KMS-11 (cell line): Measurements from ENCODE around the gene NLGN1.
"Not testable (repeated sequence)": the region's sequence is repeated elsewhere in the genome, so short reads cannot be mapped to it uniquely, and the experiment has no call there.

Experiments
- H2AFZ ChIP-seq: fragments of 200-600 bp; sonication (generic); 2 replicates; pipeline ENCODE4 v1.6.1; 2016; ENCODE audit warnings: antibody characterized with exemption, mixed run types, low read depth
- H3K27ac ChIP-seq: fragments of 200-600 bp; sonication (generic); 2 replicates; pipeline ENCODE4 v1.6.1; 2016; ENCODE audit warnings: mild to moderate bottlenecking, mixed run types
- H3K27me3 ChIP-seq: fragments of 200-600 bp; sonication (generic); 2 replicates; pipeline ENCODE4 v1.6.1; 2017; ENCODE audit warnings: mild to moderate bottlenecking, low read depth, mixed run types, moderate library complexity; ENCODE audit not compliant: insufficient read depth
- H3K36me3 ChIP-seq: fragments of 200-600 bp; sonication (generic); 2 replicates; pipeline ENCODE4 v1.6.1; 2017; ENCODE audit warnings: mild to moderate bottlenecking, mixed run types; ENCODE audit not compliant: insufficient read depth
- H3K4me1 ChIP-seq: fragments of 200-600 bp; sonication (generic); 2 replicates; pipeline ENCODE4 v1.6.1; 2016; ENCODE audit warnings: mild to moderate bottlenecking, low read depth, mixed run types; ENCODE audit not compliant: poor library complexity, severe bottlenecking
- H3K4me2 ChIP-seq: fragments of 200-600 bp; sonication (generic); 2 replicates; pipeline ENCODE4 v1.7.0; 2016; ENCODE audit warnings: mild to moderate bottlenecking, mixed run types
- H3K4me3 ChIP-seq: fragments of 200-600 bp; sonication (generic); IDR thresholded peaks from 2 replicates; pipeline ENCODE4 v1.6.1; 2017; ENCODE audit warnings: low read depth, low read length, mixed read lengths; ENCODE audit not compliant: insufficient read depth
- H3K79me2 ChIP-seq: fragments of 200-600 bp; sonication (generic); 2 replicates; pipeline ENCODE4 v1.6.1; 2016; ENCODE audit warnings: low read depth, mixed run types; ENCODE audit not compliant: insufficient read depth
- H3K9ac ChIP-seq: fragments of 200-600 bp; sonication (generic); 2 replicates; pipeline ENCODE4 v1.6.1; 2016; ENCODE audit warnings: mild to moderate bottlenecking, mixed run types
- H4K20me1 ChIP-seq: fragments of 200-600 bp; sonication (generic); 2 replicates; pipeline ENCODE4 v1.6.1; 2016; ENCODE audit warnings: mild to moderate bottlenecking, mixed run types; ENCODE audit not compliant: insufficient read depth
- TF ChIP-seq, protein P1 (sequence below): fragments of 200-600 bp; sonication (generic); conservative IDR thresholded peaks from 2 replicates; pipeline ENCODE4 v1.6.1; 2017; ENCODE audit warnings: low read depth, mild to moderate bottlenecking, antibody characterized with exemption, low read length, moderate library complexity, mixed read lengths

The NLGN1 gene

DNA sequence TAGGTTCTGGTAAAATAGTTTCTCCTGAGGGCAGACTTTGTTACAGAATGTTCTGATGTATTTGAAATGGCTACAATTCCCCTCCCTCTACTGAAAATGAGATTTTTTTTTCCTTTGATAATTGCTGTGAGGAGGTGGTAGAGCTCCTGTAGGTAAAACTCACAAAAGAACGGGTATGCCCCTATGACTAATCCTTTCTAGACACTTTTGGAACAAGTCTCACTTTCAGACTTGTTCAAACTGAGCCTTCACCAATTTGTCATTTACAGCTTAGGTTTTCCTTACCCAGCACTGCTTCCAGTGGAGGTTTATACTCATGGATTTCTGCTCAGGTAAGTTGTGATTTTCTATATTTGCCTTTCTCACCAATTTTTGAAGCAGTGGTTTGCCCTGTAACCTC, 115.6 kb downstream of the NLGN1 start:
- Histone ChIP-seq H3K79me2 (no peaks in the 10 kb centered on the region), H4K20me1 (no peaks in the 10 kb centered on the region), H3K4me2 (no peak overlapping the region; the same call in 1 of the 2 replicates), H3K27ac (no peak overlapping the region), H3K36me3 (no peaks in the 10 kb centered on the region), H3K4me3 (no peak overlapping the region), H2AFZ (no peak overlapping the region), H3K27me3 (no peaks in the 10 kb centered on the region), H3K9ac (no peak overlapping the region), H3K4me1 (peaks cover 12% of the 10 kb centered on the region)
- TF ChIP-seq, protein P1, sequence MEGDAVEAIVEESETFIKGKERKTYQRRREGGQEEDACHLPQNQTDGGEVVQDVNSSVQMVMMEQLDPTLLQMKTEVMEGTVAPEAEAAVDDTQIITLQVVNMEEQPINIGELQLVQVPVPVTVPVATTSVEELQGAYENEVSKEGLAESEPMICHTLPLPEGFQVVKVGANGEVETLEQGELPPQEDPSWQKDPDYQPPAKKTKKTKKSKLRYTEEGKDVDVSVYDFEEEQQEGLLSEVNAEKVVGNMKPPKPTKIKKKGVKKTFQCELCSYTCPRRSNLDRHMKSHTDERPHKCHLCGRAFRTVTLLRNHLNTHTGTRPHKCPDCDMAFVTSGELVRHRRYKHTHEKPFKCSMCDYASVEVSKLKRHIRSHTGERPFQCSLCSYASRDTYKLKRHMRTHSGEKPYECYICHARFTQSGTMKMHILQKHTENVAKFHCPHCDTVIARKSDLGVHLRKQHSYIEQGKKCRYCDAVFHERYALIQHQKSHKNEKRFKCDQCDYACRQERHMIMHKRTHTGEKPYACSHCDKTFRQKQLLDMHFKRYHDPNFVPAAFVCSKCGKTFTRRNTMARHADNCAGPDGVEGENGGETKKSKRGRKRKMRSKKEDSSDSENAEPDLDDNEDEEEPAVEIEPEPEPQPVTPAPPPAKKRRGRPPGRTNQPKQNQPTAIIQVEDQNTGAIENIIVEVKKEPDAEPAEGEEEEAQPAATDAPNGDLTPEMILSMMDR: no peak

DNA sequence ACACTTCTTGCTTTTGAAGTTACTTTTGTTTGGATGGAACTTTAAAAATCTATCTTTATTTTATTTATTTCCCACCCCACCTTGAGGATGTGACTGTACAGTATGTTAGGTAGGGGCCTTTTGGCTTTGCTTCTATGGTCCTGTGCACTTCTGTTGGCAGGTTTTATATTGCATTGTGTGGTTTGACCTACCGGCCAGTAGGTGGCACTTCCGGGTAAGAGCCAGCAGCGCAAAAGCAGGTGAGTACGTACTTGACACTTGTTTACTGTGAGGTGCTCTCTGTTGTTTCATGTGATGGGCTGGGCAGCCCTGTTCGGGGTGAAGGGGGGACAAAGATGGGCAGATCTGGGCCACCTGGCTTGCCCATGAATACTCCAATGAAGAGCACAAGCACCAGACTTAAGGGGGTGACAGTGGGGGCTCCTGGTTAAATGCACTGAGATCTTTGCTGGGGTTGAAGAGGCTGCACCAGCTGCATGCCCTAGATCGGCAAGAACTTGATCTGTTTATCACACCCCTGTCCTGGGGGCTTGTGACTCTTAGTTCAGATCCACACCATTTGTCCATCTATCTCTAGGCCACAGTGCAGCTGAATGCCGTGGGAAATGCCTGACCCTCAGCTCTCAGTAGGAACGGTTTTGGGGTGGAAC, 131.6 kb downstream of the NLGN1 start:
- TF ChIP-seq, protein P1: peak; percentile 80
- Histone ChIP-seq H3K4me2 (no peak overlapping the region), H3K79me2 (no peaks in the 10 kb centered on the region), H4K20me1 (no peaks in the 10 kb centered on the region), H2AFZ (0 out of 2 replicates have a peak overlapping the region, but pooled peaks have one; percentile 25), H3K4me3 (no peak overlapping the region), H3K9ac (no peak overlapping the region), H3K36me3 (no peaks in the 10 kb centered on the region), H3K4me1 (no peaks in the 10 kb centered on the region), H3K27ac (no peak overlapping the region), H3K27me3 (no peaks in the 10 kb centered on the region)

DNA sequence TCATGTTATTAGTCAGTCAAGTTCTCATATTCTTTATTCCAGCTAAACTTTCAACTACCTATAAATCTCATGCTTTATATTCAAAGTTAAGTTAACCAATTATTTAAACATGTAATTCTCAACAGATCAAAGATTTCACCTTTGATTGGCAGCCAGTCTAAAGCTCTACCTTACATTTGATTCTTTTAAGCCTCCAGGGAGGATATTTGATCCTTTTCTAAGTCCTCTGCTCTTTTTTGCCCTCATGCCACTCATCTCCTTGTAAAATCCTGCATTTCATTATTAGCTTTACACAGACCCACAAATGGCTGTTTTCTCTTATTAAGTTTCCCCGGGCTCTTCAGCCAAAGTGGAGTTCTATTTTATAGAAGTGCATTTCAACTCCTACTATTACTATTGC, 134.1 kb downstream of the NLGN1 start:
- no peak overlapping the region for H3K4me3 ChIP-seq
- no peaks in the 10 kb centered on the region for H3K36me3 ChIP-seq
- H3K4me1 ChIP-seq: no peaks in the 10 kb centered on the region
- no peaks in the 10 kb centered on the region for H4K20me1 ChIP-seq
- H3K9ac ChIP-seq: no peak overlapping the region
- TF ChIP-seq, protein P1: no peak
- no peak overlapping the region for H2AFZ ChIP-seq
- no peak overlapping the region for H3K27ac ChIP-seq
- no peaks in the 10 kb centered on the region for H3K27me3 ChIP-seq
- no peaks in the 10 kb centered on the region for H3K79me2 ChIP-seq
- H3K4me2 ChIP-seq: no peak overlapping the region

DNA sequence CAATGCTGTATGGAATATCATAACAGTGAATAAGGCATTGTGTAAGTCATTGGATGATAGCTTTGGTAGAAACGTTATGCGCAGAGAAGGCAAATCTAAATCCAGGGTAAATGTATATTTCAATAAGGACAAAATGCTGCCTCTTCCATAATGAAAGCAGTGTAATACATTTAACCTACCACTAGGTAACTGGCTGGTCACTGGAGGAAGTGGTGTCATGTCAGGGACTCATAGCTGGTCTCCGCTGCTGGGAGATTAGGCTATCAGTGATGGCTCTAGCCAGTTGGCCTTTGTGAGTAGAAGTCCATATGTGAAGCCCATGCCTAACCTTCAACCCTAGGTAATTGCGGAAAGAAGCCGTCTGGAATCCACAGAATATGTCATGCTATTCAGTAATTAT, 140.9 kb downstream of the NLGN1 start:
- Histone ChIP-seq H3K27ac (no peak overlapping the region), H3K27me3 (no peaks in the 10 kb centered on the region), H3K4me3 (no peak overlapping the region), H2AFZ (no peak overlapping the region), H4K20me1 (no peaks in the 10 kb centered on the region), H3K9ac (no peak overlapping the region), H3K4me2 (no peak overlapping the region), H3K79me2 (no peaks in the 10 kb centered on the region), H3K4me1 (no peaks in the 10 kb centered on the region), H3K36me3 (no peaks in the 10 kb centered on the region)
- TF ChIP-seq, protein P1: peak; percentile 28; the same call in 1 of the 2 replicates

DNA sequence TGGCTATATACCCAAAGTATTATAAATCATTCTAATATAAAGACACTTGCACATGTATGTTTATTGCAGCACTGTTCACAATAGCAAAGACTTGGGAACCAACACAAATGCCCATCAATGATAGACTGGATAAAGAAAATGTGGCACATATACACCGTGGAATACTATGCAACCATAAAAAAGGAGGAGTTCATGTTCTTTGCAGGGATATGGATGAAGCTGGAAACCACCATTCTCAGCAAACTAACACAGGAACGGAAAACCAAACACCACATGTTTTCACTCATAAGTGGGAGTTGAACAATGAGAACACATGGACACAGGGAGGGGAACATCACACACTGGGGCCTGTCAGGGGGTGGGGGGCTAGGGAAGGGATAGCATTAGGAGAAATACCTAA, 148.0 kb downstream of the NLGN1 start:
- not testable (repeated sequence) for H3K9ac ChIP-seq, H3K27me3 ChIP-seq, H3K79me2 ChIP-seq, H4K20me1 ChIP-seq, H3K4me1 ChIP-seq, H3K4me3 ChIP-seq, H3K4me2 ChIP-seq, H3K27ac ChIP-seq, H2AFZ ChIP-seq, H3K36me3 ChIP-seq
